ENCODE results near the gene IMMP2L.
"Not testable (repeated sequence)": the region's sequence is repeated elsewhere in the genome, so short reads cannot be mapped to it uniquely, and the experiment has no call there.

IMMP2L gene

DNA sequence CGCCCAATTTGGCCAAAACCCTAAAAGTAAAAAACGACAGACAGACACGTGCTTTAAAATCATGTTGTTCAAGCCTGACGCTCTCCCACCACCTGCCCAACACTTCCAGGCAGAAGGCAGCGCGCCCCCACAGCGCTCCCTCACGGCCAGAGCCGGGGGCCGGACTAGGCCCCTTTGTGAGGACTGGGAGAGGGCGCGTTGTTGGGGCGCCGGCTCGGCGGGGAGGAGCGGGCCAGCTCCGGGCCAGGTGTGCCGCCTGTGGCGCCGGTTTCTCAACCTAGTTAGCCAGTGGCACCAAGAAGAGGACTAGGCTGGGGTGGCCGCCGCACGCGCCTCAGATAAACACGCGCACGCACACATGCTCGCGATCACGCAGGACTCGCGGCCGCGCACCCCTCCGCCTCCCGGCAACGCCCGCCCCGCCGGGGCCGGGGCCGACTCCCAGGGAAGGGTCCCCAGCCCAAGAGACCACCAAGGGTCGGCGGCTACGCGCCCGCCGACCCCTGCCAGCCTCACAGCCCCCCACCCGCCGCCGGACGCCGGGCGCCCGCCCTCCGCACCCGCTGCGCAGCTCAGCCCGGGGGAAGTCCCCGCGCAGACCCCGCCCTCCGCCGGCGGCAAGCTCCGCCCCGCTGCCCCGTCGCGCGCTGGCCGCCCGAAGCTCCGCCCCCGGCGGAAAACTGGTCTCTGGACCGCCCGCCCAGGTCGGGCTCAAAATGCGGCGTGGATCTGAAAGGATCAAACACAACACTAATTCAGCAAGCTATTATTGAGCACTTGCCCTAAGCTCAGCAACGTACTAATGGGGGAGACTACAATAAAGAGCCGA lies at the start of gene IMMP2L:
IMMP2L (minus strand) TSS at position 589 of the 829 bp plus-strand sequence.
- DNase-seq = peak; percentile 76

GRCh38 chr7:111609483-111610254 lies 47.4 kb upstream of the IMMP2L start:
- DNase-seq = not testable (repeated sequence)

GRCh38 chr7:111607621-111608020 lies 45.3 kb upstream of the IMMP2L start:
- DNase-seq = no peak

- no peak for DNase-seq
Measured at GRCh38 chr7:111605246-111605645, 43.0 kb upstream of the IMMP2L start.

- DNase-seq = no peak
Measured at GRCh38 chr7:111600091-111600490, 37.8 kb upstream of the IMMP2L start.

DNA sequence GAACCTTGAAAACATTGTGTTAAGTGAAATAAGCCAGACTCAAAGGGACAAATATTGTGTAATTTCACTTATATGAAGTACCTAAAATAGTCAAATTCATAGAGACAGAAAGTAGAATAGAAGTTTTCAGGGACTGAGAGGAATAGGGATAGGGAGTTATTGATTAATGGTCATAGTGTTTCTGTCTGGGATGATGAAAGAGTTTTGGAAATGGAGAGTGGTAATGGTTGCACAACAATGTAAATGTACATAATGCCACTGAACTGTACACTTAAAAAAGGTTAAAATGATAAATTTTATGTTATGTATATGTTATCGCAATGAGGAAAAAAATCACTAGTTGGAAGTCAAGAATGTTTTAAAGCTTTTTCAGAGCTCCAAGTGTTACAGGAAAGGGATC lies 33.5 kb upstream of the IMMP2L start:
- no peak for DNase-seq

- DNase-seq = no peak
Measured at GRCh38 chr7:111594602-111595001, 32.3 kb upstream of the IMMP2L start.

GRCh38 chr7:111593343-111593742 lies 31.1 kb upstream of the IMMP2L start:
- DNase-seq = no peak

DNA sequence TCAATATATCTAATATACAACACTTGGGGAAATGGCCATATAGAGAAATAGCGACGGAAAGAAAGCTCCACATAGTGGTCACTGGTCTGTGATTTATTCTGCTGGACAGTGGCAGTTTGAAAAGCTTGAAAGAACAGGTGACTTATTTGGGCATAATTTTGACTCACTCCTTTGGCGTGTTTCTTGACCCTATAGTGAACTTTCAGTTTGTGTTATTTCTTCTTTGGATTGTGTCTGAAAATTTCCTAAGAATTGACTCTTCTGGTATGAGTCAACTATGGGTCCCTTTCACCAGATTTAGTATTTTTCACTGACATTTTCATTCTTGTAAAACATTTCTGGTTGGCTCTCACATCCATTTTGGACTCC lies 25.8 kb upstream of the IMMP2L start:
- no peak for DNase-seq

- DNase-seq = no peak
Measured at GRCh38 chr7:111587410-111588064, 25.2 kb upstream of the IMMP2L start.

DNA sequence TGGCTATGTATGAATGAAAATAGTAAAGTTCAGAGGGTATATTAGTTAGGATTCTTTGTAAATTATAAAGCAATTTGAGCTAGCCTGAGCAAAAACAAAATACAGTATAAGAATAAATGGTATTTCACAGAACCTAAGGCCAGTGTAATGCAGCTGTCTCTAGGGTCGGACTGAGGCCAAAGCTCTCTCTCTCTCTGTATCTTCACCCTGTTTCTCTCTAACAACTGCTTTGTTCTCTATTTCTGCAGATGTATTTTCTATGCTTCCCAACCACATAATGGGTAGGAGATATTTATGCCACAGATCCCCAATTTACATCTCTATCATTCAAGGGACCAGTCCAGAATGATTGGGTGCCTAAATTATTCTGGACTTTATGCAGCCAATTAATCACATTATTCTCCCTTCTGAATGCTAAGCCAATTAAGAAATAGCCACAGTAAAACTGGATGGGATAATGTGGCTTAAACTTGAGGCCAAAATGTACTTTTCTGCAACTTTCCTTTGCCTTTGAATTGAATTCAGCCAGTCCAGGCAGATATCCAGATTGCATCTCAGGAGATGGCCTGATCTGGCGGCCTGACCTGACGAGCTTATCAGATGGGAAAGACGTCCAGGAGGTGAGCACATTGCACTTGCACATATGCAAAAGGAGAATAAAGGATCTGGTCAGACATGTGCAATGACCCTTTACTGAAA lies 24.6 kb upstream of the IMMP2L start:
- no peak for DNase-seq

GRCh38 chr7:111581784-111582488 lies 19.6 kb upstream of the IMMP2L start:
- DNase-seq = not testable (repeated sequence)

- not testable (repeated sequence) for DNase-seq
Measured at GRCh38 chr7:111581207-111581606, 18.9 kb upstream of the IMMP2L start.

DNA sequence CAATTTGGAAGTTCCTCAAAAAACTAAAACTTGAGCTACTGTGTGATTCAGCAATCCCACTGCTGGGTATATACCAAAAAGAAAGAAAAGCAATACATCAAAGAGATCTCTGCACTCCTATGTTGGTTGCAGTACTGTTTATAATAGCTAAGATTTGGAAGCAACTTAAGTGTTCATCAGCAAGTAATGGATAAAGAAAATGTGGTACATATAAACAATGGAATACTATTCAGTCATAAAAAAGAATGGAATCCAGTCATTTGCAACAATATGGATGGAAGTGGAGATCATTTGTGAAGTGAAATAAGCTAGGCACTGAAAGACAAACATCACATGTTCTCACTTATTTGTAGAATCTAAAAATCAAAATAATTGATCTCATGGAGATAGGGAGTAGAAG lies 16.5 kb upstream of the IMMP2L start:
- DNase-seq = no peak

DNA sequence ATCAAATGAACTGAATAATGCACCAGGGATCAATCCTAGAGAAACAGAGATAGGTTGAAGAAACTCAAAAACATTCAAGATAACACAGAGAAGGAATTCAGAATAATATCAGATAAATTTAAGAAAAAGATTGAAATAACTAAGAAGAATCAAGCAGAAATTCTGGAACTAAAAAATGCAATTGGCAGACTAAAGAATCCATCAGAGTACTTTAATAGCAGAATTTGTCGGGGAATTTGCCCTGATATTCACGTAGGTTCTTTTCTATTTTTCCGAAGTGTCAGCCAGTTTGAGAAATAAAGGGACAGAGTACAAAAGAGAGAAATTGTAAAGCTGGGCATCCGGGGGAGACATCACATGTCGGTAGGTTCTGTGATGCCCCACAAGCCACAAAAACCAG lies 9.4 kb upstream of the IMMP2L start:
- DNase-seq = no peak

- DNase-seq = no peak
Measured at GRCh38 chr7:111568870-111569462, 6.7 kb upstream of the IMMP2L start.

DNA sequence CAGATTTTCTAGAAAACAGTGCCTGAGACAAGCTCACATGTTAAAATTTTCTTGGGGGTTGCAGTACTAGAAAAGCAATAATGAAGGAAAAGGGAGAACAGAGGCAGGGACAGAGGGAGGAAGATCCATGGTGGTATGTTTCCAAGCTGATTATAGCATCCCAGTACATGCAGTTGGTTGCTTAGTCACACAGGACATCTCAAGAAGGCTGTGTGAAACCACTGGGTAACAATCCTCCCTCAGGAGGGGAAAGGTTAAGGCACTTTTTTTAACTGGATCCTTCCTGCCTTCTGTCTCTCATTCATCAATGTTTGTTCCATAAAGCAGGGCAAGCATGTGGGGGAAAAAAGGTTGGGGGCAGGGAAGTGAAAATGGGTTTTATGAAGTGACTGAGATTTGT lies 6.1 kb upstream of the IMMP2L start:
- no peak for DNase-seq

DNA sequence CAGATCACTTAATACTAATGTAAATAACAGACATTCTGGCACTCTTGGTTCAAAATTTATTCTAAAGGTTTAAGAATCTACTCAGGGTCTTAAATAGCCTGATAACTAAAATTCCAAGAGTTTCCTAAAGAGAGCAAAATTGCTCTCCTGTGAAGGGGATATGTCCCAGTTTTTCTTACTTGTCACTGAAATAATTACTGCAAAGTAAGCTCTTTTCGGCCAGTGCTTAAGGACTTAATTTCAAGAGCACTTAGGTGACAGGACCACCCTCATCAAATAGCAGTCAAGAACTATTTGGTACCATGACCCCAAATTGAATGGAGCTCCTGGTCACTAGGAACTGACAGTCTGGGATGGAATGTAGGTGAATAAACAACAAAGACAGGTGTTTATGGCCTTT lies 1.8 kb upstream of the IMMP2L start:
- DNase-seq = no peak

DNA sequence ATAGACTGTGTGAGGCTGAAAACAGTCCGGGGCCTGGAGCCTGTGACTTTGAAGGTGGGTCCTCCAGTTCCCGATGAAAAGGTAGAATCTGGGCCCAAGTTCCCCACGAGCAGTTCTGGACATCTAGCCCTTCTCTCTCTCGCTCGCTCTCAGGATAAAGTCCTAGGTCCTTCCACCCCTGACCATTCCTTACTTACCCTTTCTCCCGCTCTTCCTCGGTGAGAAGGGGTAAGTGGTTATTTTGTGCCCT lies 713 bp downstream of the IMMP2L start:
- no peak for DNase-seq

GRCh38 chr7:111560773-111561653 lies 1.3 kb downstream of the IMMP2L start:
- no peak for DNase-seq

- DNase-seq = no peak
Measured at GRCh38 chr7:111558991-111559390, 3.3 kb downstream of the IMMP2L start.
